Calu3 (cell line): ENCODE results near the gene TOR3A. TPM values are rescaled to one million over a fixed set of nuclear protein-coding genes. Genes with fewer than 3 reads are reported as not detected.

ENCODE experiments used
- BruUV-seq: library from RNA; stranded (reverse); fragments of 400-500 nt; replicated peaks from 2 replicates; lab custom pipeline; 2021; lab: Mats Ljungman, UMichigan
- CTCF ChIA-PET: fragments of 300-600 bp; sonication (Branson Sonifier 250); formaldehyde crosslinking; loops from one replicate; lab custom pipeline; 2022; ENCODE audit warnings: antibody characterized with exemption; lab: Charles Lee
- DNase-seq: peaks from one replicate; pipeline ENCODE4 v3.0.0; 2022
- H3K27ac Mint-ChIP-seq: one replicate; pipeline ENCODE4 v1.8.0; 2022; ENCODE audit warnings: mixed read lengths; ENCODE audit not compliant: unreplicated experiment
- H3K27me3 Mint-ChIP-seq: one replicate; pipeline ENCODE4 v1.8.0; 2022; ENCODE audit warnings: mixed read lengths; ENCODE audit not compliant: unreplicated experiment
- H3K36me3 Mint-ChIP-seq: one replicate; pipeline ENCODE4 v1.8.0; 2022; ENCODE audit warnings: mild to moderate bottlenecking, moderate library complexity, mixed read lengths; ENCODE audit not compliant: insufficient read depth, unreplicated experiment
- H3K4me1 Mint-ChIP-seq: one replicate; pipeline ENCODE4 v1.8.0; 2022; ENCODE audit warnings: mild to moderate bottlenecking, low read depth, mixed read lengths; ENCODE audit not compliant: unreplicated experiment
- H3K4me3 Mint-ChIP-seq: one replicate; pipeline ENCODE4 v1.8.0; 2022; ENCODE audit warnings: mild to moderate bottlenecking, low read depth, moderate library complexity, mixed read lengths; ENCODE audit not compliant: unreplicated experiment
- H3K9me3 Mint-ChIP-seq: one replicate; pipeline ENCODE4 v1.8.0; 2022; ENCODE audit warnings: low read depth, mixed read lengths; ENCODE audit not compliant: unreplicated experiment
- CTCF ChIP-seq: fragments of 200-600 bp; IDR thresholded peaks from one replicate; pipeline ENCODE4 v1.8.0; 2022; ENCODE audit warnings: antibody characterized with exemption; ENCODE audit not compliant: unreplicated experiment
- intact Hi-C: fragments of 100-400 bp; cut with micrococcal nuclease; formaldehyde crosslinking; loops from one replicate; pipeline ENCODE4 v1.10.0; 2022; ENCODE audit not compliant: unreplicated experiment
- total RNA-seq: library from RNA; stranded (reverse); gene quantifications from 2 replicates; pipeline ENCODE4 v1.2.3, GENCODE V29; 2022

TOR3A gene
- total RNA-seq, 1 experiment from 2014 or later: 38.8 TPM

GRCh38 chr1:179095377-179095776 lies 13.5 kb downstream of the TOR3A start:
- CTCF ChIA-PET: interaction anchor here (1.7 kb wide), 1 partner anchor 80 kb away, joined by 3 read pairs; no protein-coding TSS in a partner anchor
- no peak for DNase-seq
- H3K36me3 Mint-ChIP-seq: peaks cover 56% of the 10 kb centered on the region
- intact Hi-C loops: no loop called here
- no peak overlapping the region for H3K27ac Mint-ChIP-seq
- H3K27me3 Mint-ChIP-seq: no peaks in the 10 kb centered on the region
- peaks cover 8% of the 10 kb centered on the region for H3K4me1 Mint-ChIP-seq
- H3K4me3 Mint-ChIP-seq: no peak overlapping the region
- TSS peak; percentile 90 for BruUV-seq
- no peak for TF ChIP-seq CTCF
- no peaks in the 10 kb centered on the region for H3K9me3 Mint-ChIP-seq

DNA sequence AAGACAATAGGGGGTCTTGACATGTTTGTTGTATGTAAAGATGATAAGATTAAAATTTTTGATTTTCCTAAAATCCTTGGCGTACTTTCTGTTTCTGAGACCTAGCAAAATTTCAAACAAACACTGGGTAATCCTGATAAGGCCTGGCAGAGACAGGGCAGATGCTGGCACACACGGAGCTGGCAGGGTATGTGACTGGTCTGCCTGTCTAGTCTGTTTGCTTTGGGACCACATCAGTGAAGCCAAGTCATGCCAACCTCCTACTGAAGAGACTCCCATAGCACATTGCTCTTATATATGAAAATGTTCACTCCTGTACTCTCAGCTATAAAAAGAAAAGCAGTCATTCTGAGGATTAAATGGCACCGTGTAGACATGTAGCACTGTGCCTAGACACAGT lies 14.1 kb downstream of the TOR3A start:
- CTCF ChIA-PET: interaction anchor here (1.7 kb wide), 1 partner anchor 80 kb away, joined by 3 read pairs; no protein-coding TSS in a partner anchor
- DNase-seq: no peak
- intact Hi-C loops: no loop called here
- H3K4me1 Mint-ChIP-seq: peaks cover 7% of the 10 kb centered on the region
- BruUV-seq: no TSS peak
- TF ChIP-seq CTCF: no peak
- H3K27me3 Mint-ChIP-seq: no peaks in the 10 kb centered on the region
- no peak overlapping the region for H3K4me3 Mint-ChIP-seq
- no peaks in the 10 kb centered on the region for H3K9me3 Mint-ChIP-seq
- no peak overlapping the region for H3K27ac Mint-ChIP-seq
- H3K36me3 Mint-ChIP-seq: peaks cover 56% of the 10 kb centered on the region

DNA sequence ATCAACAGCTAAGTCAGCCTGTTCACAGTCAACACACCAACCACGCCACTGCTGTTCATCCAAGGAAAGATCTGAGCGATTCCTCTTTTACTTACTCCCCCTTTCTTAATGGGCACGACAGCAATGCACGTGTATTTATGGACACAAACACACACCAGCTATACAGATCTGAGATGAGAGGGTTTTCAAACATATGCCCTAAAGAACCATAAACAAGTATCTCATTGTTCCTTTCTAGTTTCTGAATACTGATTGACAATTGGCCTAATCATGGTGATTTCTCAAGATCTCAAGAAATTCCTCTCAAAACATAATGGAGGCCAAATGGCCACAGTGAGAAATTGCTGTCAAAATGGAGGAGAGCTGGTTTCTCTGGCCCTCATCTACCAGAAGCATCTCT lies 18.0 kb downstream of the TOR3A start:
- no peak for DNase-seq
- intact Hi-C loops: no loop called here
- no TSS peak for BruUV-seq
- Mint-ChIP-seq H3K36me3 (peaks cover 52% of the 10 kb centered on the region), H3K27ac (no peak overlapping the region), H3K9me3 (no peaks in the 10 kb centered on the region), H3K4me1 (no peaks in the 10 kb centered on the region), H3K4me3 (no peak overlapping the region), H3K27me3 (no peaks in the 10 kb centered on the region)
- TF ChIP-seq CTCF: no peak
- CTCF ChIA-PET: no interaction called here

DNA sequence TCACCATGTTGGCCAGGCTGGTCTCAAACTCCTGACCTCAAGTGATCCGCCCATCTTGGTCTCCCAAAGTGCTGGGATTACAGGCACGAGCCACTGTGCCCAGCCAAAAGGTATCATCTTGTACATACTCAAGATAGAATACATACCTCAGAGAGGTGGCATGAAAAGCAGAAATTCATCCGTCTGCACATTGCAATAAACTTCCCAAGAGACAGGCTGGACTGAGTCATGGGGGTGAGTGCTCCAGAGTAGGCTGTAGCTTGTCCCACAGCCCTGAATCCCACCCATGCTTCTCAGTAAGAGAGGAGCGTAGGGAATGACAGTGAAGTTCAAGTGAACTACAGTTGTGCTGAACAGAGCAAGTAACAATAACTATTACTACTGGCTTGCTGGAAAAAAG lies 19.7 kb downstream of the TOR3A start:
- DNase-seq: no peak
- H3K27me3 Mint-ChIP-seq: no peaks in the 10 kb centered on the region
- CTCF ChIA-PET: interaction anchor here (0.6 kb wide), 1 partner anchor 62 kb away, joined by 4 read pairs; no protein-coding TSS in a partner anchor
- no peaks in the 10 kb centered on the region for H3K9me3 Mint-ChIP-seq
- no peaks in the 10 kb centered on the region for H3K4me1 Mint-ChIP-seq
- no peak for TF ChIP-seq CTCF
- peaks cover 47% of the 10 kb centered on the region for H3K36me3 Mint-ChIP-seq
- no TSS peak for BruUV-seq
- intact Hi-C loops: no loop called here
- no peak overlapping the region for H3K4me3 Mint-ChIP-seq
- no peak overlapping the region for H3K27ac Mint-ChIP-seq
